ENCODE measurements around the gene TSPAN18.

TSPAN18 gene

DNA sequence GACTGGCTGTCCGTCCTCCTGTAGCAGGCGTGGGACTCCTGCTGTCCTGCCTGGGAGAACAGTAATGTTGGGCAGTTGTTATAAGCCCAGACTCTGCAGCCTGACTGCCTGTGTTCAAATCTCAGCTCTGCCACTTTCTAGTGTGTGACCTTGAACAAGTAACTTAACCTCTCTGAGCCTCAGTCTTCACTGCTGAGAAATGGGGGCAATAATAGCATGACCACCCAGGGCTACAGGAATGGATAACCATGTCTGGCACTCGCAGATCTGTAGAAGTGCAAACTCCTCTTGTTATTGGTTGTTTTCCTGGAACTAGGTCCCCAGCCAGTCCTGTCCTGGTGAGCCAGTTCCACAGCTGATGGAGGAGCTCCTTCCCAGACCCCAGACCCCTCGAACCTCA lies 154.2 kb downstream of the TSPAN18 start:
- TF ChIP-seq CTCF (IDR thresholded peaks at IDR 0.05; ENCODE audit: borderline replicate concordance, control extremely low read depth, extremely low read depth, insufficient read depth, missing control alignments): no peak
- DNase-seq (ENCODE audit: low spot score): no peak
- in situ Hi-C loops (cut with MboI; ENCODE audit: low sequenced_read_pairs, unreplicated experiment): no loop called here

GRCh38 chr11:44883277-44883676 lies 156.5 kb downstream of the TSPAN18 start:
- no peak for TF ChIP-seq CTCF (IDR thresholded peaks at IDR 0.05; ENCODE audit: borderline replicate concordance, control extremely low read depth, extremely low read depth, insufficient read depth, missing control alignments)
- in situ Hi-C loops (cut with MboI; ENCODE audit: low sequenced_read_pairs, unreplicated experiment): no loop called here
- DNase-seq (ENCODE audit: low spot score): no peak

DNA sequence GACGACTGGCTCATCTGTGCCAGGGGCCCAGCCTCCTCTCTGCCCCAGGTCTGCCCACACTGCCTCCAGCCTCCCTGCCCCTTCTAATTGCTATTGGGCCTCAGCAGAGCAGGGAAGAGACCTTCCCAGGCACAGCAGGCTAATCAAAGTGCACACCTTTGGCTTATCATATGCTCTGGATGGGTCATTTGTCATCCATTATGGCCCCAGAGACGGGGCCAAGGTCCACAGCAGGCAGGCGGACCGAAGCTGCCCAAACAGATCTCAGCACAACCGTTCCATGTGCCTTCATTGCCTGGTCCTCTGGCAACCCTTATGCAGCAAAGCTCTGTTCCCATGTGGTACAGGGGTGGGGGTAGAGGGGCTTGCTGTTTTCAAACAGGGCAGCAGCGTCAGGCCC lies 157.3 kb downstream of the TSPAN18 start:
- no peak for TF ChIP-seq CTCF (IDR thresholded peaks at IDR 0.05; ENCODE audit: borderline replicate concordance, control extremely low read depth, extremely low read depth, insufficient read depth, missing control alignments)
- DNase-seq (ENCODE audit: low spot score): no peak
- in situ Hi-C loops (cut with MboI; ENCODE audit: low sequenced_read_pairs, unreplicated experiment): no loop called here

DNA sequence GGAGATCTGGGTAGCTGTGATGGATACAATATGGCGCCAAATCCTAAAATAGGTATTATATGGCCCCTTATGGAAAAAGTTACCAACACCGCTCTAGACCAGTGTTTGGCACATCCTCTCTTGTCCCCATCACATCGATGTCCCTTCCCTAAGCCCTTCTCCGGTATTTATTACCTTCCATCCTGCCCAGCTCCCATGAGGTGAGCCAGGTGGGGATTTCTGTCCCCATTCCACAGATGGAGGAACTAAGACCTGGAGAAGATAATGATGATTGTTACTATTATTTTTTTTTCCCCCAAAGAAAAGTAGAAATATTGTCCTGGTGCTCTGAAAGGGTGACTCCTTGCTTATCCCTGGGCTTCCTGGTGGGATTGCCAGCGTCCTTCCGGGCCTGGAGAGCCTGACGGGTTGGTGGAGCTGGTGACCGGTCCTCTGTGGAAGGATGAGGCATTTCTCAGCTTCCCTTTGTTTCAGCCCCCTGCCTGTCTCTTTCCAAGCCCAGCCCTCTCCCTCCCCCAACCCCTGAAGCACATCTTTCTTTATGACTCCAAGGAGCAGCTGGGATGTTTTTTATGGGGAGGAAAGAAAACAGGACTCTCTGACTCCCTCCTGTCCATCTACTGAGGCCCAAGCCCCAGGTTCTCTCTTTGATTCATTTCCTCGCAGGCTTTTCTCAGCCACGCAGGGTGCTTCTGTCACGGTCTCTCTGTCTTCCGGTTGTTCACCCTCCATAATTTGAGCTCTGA lies 158.5 kb downstream of the TSPAN18 start:
- DNase-seq (ENCODE audit: low spot score): no peak
- in situ Hi-C loops (cut with MboI; ENCODE audit: low sequenced_read_pairs, unreplicated experiment): no loop called here
- no peak for TF ChIP-seq CTCF (IDR thresholded peaks at IDR 0.05; ENCODE audit: borderline replicate concordance, control extremely low read depth, extremely low read depth, insufficient read depth, missing control alignments)

- no peak for DNase-seq (ENCODE audit: low spot score)
- TF ChIP-seq CTCF (IDR thresholded peaks at IDR 0.05; ENCODE audit: borderline replicate concordance, control extremely low read depth, extremely low read depth, insufficient read depth, missing control alignments): no peak
Measured at GRCh38 chr11:44885919-44886789, 159.4 kb downstream of the TSPAN18 start.

GRCh38 chr11:44886790-44887140 lies 160.0 kb downstream of the TSPAN18 start:
- no peak for DNase-seq (ENCODE audit: low spot score)
- no peak for TF ChIP-seq CTCF (IDR thresholded peaks at IDR 0.05; ENCODE audit: borderline replicate concordance, control extremely low read depth, extremely low read depth, insufficient read depth, missing control alignments)
- in situ Hi-C loops (cut with MboI; ENCODE audit: low sequenced_read_pairs, unreplicated experiment): no loop called here

More at GRCh38 chr11:44885919-44886789, 159.4 kb downstream of the TSPAN18 start:
- in situ Hi-C loops (cut with MboI; ENCODE audit: low sequenced_read_pairs, unreplicated experiment): no loop called here

Measured in GM13976 (cell line).